IMR-90 (cell line): Measurements from ENCODE around the gene SNAPIN.
A peak's percentile ranks its signal among the peaks of the same experiment; 100 is the strongest.

ENCODE experiments used
- BHLHE40 ChIP-seq: fragments of 150-350 bp; IDR thresholded peaks from 2 replicates; pipeline ENCODE4 v1.6.1; 2016; ENCODE audit warnings: mild to moderate bottlenecking, low read depth, low read length
- CEBPB ChIP-seq: IDR thresholded peaks from 2 replicates; pipeline ENCODE4 v1.6.1; 2012; ENCODE audit warnings: low read depth, low read length, improper control_type of control experiment
- CHD1 ChIP-seq: IDR thresholded peaks from 2 replicates; pipeline ENCODE4 v1.6.1; 2012; ENCODE audit warnings: low read depth, low read length, improper control_type of control experiment
- CTCF ChIP-seq: conservative IDR thresholded peaks from 2 replicates; pipeline ENCODE4 v1.5.1; 2012; ENCODE audit warnings: mild to moderate bottlenecking, low read depth, low read length, improper control_type of control experiment
- FOS ChIP-seq: fragments of 150-350 bp; IDR thresholded peaks from 2 replicates; pipeline ENCODE4 v1.6.1; 2016; ENCODE audit warnings: low read depth, low read length
- NFE2L2 ChIP-seq: fragments of 150-350 bp; IDR thresholded peaks from 2 replicates; pipeline ENCODE4 v1.6.1; 2016; ENCODE audit warnings: low read depth, mild to moderate bottlenecking, low read length
- POLR2A ChIP-seq: IDR thresholded peaks from 2 replicates; pipeline ENCODE4 v1.6.1; 2012; ENCODE audit warnings: mild to moderate bottlenecking, low read depth, low read length
- RAD21 ChIP-seq: IDR thresholded peaks from 2 replicates; pipeline ENCODE4 v1.6.1; 2012; ENCODE audit warnings: low read length, improper control_type of control experiment
- RFX5 ChIP-seq: IDR thresholded peaks from 2 replicates; pipeline ENCODE4 v1.8.0; 2012; ENCODE audit warnings: low read depth, mild to moderate bottlenecking, low read length, moderate library complexity
- SMC3 ChIP-seq: fragments of 150-350 bp; IDR thresholded peaks from 2 replicates; pipeline ENCODE4 v1.6.1; 2016; ENCODE audit warnings: low read depth, mild to moderate bottlenecking, antibody characterized with exemption, low read length, moderate library complexity
- USF2 ChIP-seq: fragments of 150-350 bp; IDR thresholded peaks from 2 replicates; pipeline ENCODE4 v1.6.1; 2017; ENCODE audit warnings: mild to moderate bottlenecking, antibody characterized with exemption, low read length, low read depth

GRCh38 chr1:153626904-153627714 is 31.4 kb upstream of the SNAPIN start, which contains the start of gene S100A13:
- TF ChIP-seq POLR2A: peak; percentile 99
- TF ChIP-seq CTCF: peak; percentile 60
- peak; percentile 42 for TF ChIP-seq RAD21
- no peak for TF ChIP-seq FOS
- no peak for TF ChIP-seq RFX5
- peak; percentile 24 for TF ChIP-seq SMC3
- TF ChIP-seq BHLHE40: peak; percentile 42; the same call in 1 of the 2 replicates
- no peak for TF ChIP-seq USF2
- no peak for TF ChIP-seq CEBPB
- no peak for TF ChIP-seq NFE2L2
- TF ChIP-seq CHD1: no peak
